Small intestine (tissue), 7 donors: ENCODE data around the gene ALDH16A1. TPM values are rescaled to one million over a fixed set of nuclear protein-coding genes. Genes with fewer than 3 reads are reported as not detected.

Experiments used
- DNase-seq, 2 donors: peaks; one replicate each; pipeline versions ENCODE4 v3.0.0 to v3.0.0-alpha.2; 2013
- FAIRE-seq: peaks from 2 replicates; lab custom pipeline; 2012; peaks lifted over from hg19 to GRCh38; lab: Jason Lieb, UNC
- H3K27ac ChIP-seq, 3 donors: one replicate each; pipeline ENCODE4 v1.5.1; 2013; ENCODE audit warnings: low read length in 2 of 3, mild to moderate bottlenecking in 2 of 3, control low read depth in 1 of 3, inconsistent platforms in 1 of 3, low read depth in 1 of 3, moderate library complexity in 1 of 3
- H3K27me3 ChIP-seq, 3 donors: one replicate each; pipeline ENCODE4 v1.6.1; 2013; ENCODE audit warnings: low read length in 3 of 3, inconsistent platforms in 1 of 3; ENCODE audit not compliant: control insufficient read depth in 3 of 3, insufficient read depth in 3 of 3
- H3K36me3 ChIP-seq, 3 donors: one replicate each; pipeline ENCODE4 v1.6.1; 2013; ENCODE audit warnings: low read length in 3 of 3, inconsistent platforms in 1 of 3, low read depth in 1 of 3, mild to moderate bottlenecking in 1 of 3, moderate library complexity in 1 of 3; ENCODE audit not compliant: control insufficient read depth in 3 of 3, insufficient read depth in 2 of 3
- H3K4me1 ChIP-seq, 3 donors: one replicate each; pipeline ENCODE4 v1.6.1; 2013; ENCODE audit warnings: low read length in 2 of 3, inconsistent platforms in 1 of 3, low read depth in 1 of 3, mild to moderate bottlenecking in 1 of 3, moderate library complexity in 1 of 3; ENCODE audit not compliant: control insufficient read depth in 3 of 3, insufficient read depth in 2 of 3
- H3K4me3 ChIP-seq, 3 donors: one replicate each; pipeline ENCODE4 v1.5.1; 2013; ENCODE audit warnings: low read length in 3 of 3, control low read depth in 1 of 3, inconsistent platforms in 1 of 3, low read depth in 1 of 3, mild to moderate bottlenecking in 1 of 3, moderate library complexity in 1 of 3
- H3K9me3 ChIP-seq, 2 donors: one replicate each; pipeline ENCODE4 v1.6.1; 2013; ENCODE audit warnings: low read depth in 1 of 2, low read length in 1 of 2; ENCODE audit not compliant: control insufficient read depth in 2 of 2, insufficient read depth in 1 of 2
- WGBS, 3 donors: extraction: QIAGEN DNeasy Blood & Tissue Kit; methylation state at CpG; one replicate each; pipeline ENCODE4 v1.1.7; 2013; 5-methylcytosine and 5-hydroxymethylcytosine counted together
- polyA plus RNA-seq, 4 donors: library from polyadenylated mRNA; stranded (reverse) in 3 of 4; unstranded in 1 of 4; fragments of 200-250 nt in 3 of 4; fragments of 120-200 nt in 1 of 4; gene quantifications; one replicate each; pipeline versions ENCODE4 v1.2.1 to v1.2.3, GENCODE V29; 2013
- donor health status: healthy with polysubstance abuse.
- donor health status: control.
- donor health status: control.
- donor health status: Bipolar disorder and iron deficiency.
- donor health status: healthy.

ALDH16A1 gene
- polyA plus RNA-seq, 4 donors: 26.3 to 130 (median 83.6) TPM

GRCh38 chr19:49487277-49488045 lies 34.4 kb downstream of the ALDH16A1 start, which contains the start of gene RPL13A:
Gene RPL13A (plus strand): TSS chr19:49487608. CDS start chr19:49487630, 22 bp downstream.
- peaks cover 0 to 39% (median 0%) of the 10 kb centered on the region in 3 donors for H3K4me1 ChIP-seq
- H3K4me3 ChIP-seq: peak within 1 kb of the TSS; percentile 86 to 98 (median 91)
- DNase-seq (peak; percentile 100), FAIRE-seq (no peak)
- H3K36me3 ChIP-seq: peaks cover 12 to 58% (median 14%) of the 10 kb centered on the region in 3 donors
- WGBS, 3 donors: 0% methylated on average over 56 to 57 of the region's 57 CpGs
- H3K27ac ChIP-seq: peak within 1 kb of the TSS; percentile 73 to 98 (median 89)
- no peaks in the 10 kb centered on the region for H3K9me3 ChIP-seq
- no peaks in the 10 kb centered on the region for H3K27me3 ChIP-seq

- peak in 1 of 2 donors; percentile 31 for DNase-seq
Measured at GRCh38 chr19:49488046-49488862, 35.2 kb downstream of the ALDH16A1 start.

GRCh38 chr19:49488863-49489537 lies 36.0 kb downstream of the ALDH16A1 start:
- FAIRE-seq (no peak), DNase-seq (peak in 1 of 2 donors; percentile 28)
- Histone ChIP-seq H3K36me3 (peaks cover 12 to 65% (median 16%) of the 10 kb centered on the region in 3 donors), H3K9me3 (no peaks in the 10 kb centered on the region), H3K4me3 (peak overlapping the region; percentile 86 to 98 (median 91)), H3K27me3 (no peaks in the 10 kb centered on the region), H3K4me1 (peaks cover 0 to 44% (median 0%) of the 10 kb centered on the region in 3 donors), H3K27ac (peak overlapping the region; percentile 73 to 98 (median 89))
- WGBS, 3 donors: 3 to 13% (median 6%) methylated on average over 15 of the region's 15 CpGs

More at GRCh38 chr19:49488046-49488862, 35.2 kb downstream of the ALDH16A1 start:
- H3K4me1 ChIP-seq: peaks cover 0 to 44% (median 0%) of the 10 kb centered on the region in 3 donors
- FAIRE-seq: no peak
- peak overlapping the region; percentile 86 to 98 (median 91) for H3K4me3 ChIP-seq
- no peaks in the 10 kb centered on the region for H3K27me3 ChIP-seq
- 0 to 1% (median 1%) methylated on average over 26 of the region's 26 CpGs for whole genome bisulfite sequencing, 3 donors
- H3K9me3 ChIP-seq: no peaks in the 10 kb centered on the region
- peak overlapping the region; percentile 73 to 98 (median 89) for H3K27ac ChIP-seq
- H3K36me3 ChIP-seq: peaks cover 12 to 61% (median 16%) of the 10 kb centered on the region in 3 donors

DNA sequence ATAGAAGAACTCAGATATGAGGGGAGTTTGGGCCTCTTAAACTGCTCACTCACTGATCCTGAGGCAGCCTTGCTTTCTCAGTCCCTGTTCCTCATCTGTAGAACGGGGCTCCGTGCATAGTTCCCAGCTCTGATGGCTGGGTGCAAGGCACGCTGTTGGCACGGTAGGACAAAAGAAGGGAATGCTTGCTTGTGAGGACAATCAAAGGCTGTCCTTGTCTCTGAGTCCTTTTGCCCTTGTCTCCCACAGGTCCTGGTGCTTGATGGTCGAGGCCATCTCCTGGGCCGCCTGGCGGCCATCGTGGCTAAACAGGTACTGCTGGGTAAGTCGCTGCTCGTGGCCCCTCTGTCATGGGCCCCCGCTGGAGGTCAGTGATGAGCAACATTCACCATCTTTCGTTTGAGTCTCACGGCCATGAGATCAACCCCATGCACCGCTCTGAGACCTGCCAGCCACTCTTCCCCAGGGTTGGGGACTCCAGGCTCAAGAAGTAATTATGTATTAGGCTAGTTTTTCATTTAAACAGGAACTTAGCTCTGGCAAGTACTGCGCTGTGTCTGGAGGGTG lies 36.7 kb downstream of the ALDH16A1 start:
- H3K4me1 ChIP-seq: peaks cover 0 to 44% (median 0%) of the 10 kb centered on the region in 3 donors
- FAIRE-seq: no peak
- WGBS, 3 donors: 11 to 43% (median 22%) methylated on average over 14 to 15 of the region's 15 CpGs

GRCh38 chr19:49490287-49491029 lies 37.4 kb downstream of the ALDH16A1 start:
- WGBS, 3 donors: 33 to 65% (median 54%) methylated on average over 23 to 27 of the region's 27 CpGs
- H3K27ac ChIP-seq: peak overlapping the region; percentile 12 to 98 (median 73)
- H3K4me1 ChIP-seq: peaks cover 0 to 44% (median 0%) of the 10 kb centered on the region in 3 donors
- no peaks in the 10 kb centered on the region for H3K27me3 ChIP-seq
- H3K9me3 ChIP-seq: no peaks in the 10 kb centered on the region
- H3K36me3 ChIP-seq: peaks cover 12 to 63% (median 16%) of the 10 kb centered on the region in 3 donors
- H3K4me3 ChIP-seq: peak overlapping the region in 1 of 3 donors; percentile 1
- FAIRE-seq (no peak), DNase-seq (no peak)

More for the DNA sequence above, 36.7 kb downstream of the ALDH16A1 start:
- DNase-seq: peak; percentile 28 to 39
- H3K27ac ChIP-seq: peak overlapping the region; percentile 73 to 98 (median 89)
- H3K36me3 ChIP-seq: peaks cover 12 to 64% (median 16%) of the 10 kb centered on the region in 3 donors
- H3K9me3 ChIP-seq: no peaks in the 10 kb centered on the region
- no peaks in the 10 kb centered on the region for H3K27me3 ChIP-seq
- peak overlapping the region in 2 of 3 donors; percentile 86 to 91 for H3K4me3 ChIP-seq

DNA sequence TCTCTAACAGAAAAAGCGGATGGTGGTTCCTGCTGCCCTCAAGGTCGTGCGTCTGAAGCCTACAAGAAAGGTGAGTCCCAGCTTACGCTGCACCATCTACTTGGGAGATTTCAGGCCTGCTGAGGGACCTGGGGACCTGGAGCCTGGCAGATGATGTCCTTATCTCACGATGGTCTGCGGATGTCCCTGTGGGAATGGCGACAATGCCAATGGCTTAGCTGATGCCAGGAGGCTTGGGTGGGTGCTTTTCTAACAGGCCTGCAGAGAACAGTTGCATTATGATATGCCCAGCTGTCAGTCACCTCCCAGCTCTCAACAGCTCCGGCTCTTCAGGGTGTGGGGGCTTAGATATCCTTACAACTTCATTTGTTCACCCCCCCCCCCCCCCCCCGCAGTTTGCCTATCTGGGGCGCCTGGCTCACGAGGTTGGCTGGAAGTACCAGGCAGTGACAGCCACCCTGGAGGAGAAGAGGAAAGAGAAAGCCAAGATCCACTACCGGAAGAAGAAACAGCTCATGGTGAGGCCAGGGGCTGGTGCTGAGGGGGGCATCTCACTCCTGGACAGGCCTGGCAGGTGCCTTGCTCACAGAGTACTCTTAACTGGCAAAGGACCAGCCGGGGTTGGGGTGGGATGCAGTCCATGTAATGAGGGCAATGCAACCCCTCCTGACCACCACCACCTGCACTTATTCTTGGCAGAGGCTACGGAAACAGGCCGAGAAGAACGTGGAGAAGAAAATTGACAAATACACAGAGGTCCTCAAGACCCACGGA lies 38.2 kb downstream of the ALDH16A1 start:
- 31 to 61% (median 37%) methylated on average over 14 to 17 of the region's 17 CpGs for WGBS, 3 donors
- FAIRE-seq (no peak), DNase-seq (peak in 1 of 2 donors; percentile 27)
- no peaks in the 10 kb centered on the region for H3K27me3 ChIP-seq
- H3K4me3 ChIP-seq: no peak overlapping the region
- peaks cover 0 to 44% (median 0%) of the 10 kb centered on the region in 3 donors for H3K4me1 ChIP-seq
- peaks cover 12 to 59% (median 16%) of the 10 kb centered on the region in 3 donors for H3K36me3 ChIP-seq
- peak overlapping the region; percentile 12 to 98 (median 73) for H3K27ac ChIP-seq
- no peaks in the 10 kb centered on the region for H3K9me3 ChIP-seq
